PFSK-1 (cell line): ENCODE data around the gene FKBP14.

ENCODE experiments used
- FOXP2 ChIP-seq: optimal IDR thresholded peaks from 2 replicates; pipeline ENCODE3; 2011; ENCODE audit warnings: borderline replicate concordance, control low read depth, inconsistent platforms; ENCODE audit not compliant: insufficient read depth; ENCODE audit errors: extremely low read length, extremely low read depth
- POLR2AphosphoS5 ChIP-seq: IDR thresholded peaks from 2 replicates; pipeline ENCODE4 v1.6.1; 2012; ENCODE audit warnings: low read depth, mild to moderate bottlenecking, control low read depth, low read length, moderate library complexity
- REST ChIP-seq, 2 experiments: IDR thresholded peaks; 2 replicates each; pipeline versions ENCODE4 v1.6.1 to v1.8.0; 2011 to 2012; ENCODE audit warnings: low read depth in 2 of 2, low read length in 2 of 2, control low read depth in 1 of 2, inconsistent platforms in 1 of 2, mild to moderate bottlenecking in 1 of 2, moderate library complexity in 1 of 2; ENCODE audit not compliant: insufficient read depth in 1 of 2
- SIN3A ChIP-seq: IDR thresholded peaks from 2 replicates; pipeline ENCODE4 v1.6.1; 2012; ENCODE audit warnings: mild to moderate bottlenecking, low read length, moderate library complexity, borderline replicate concordance; ENCODE audit not compliant: insufficient read depth
- TAF1 ChIP-seq: IDR thresholded peaks from 2 replicates; pipeline ENCODE4 v1.6.1; 2012; ENCODE audit warnings: low read length, control low read depth, borderline replicate concordance; ENCODE audit not compliant: insufficient read depth

GRCh38 chr7:30066687-30067086, 40.2 kb upstream of the FKBP14 start:
- TF ChIP-seq POLR2AphosphoS5: no peak
- TF ChIP-seq TAF1: no peak
- TF ChIP-seq SIN3A: no peak
- no peak for TF ChIP-seq REST (IDR thresholded peaks at IDR 0.05; ENCODE audit: insufficient read depth in 1 of 2, low read depth in 2 of 2, low read length in 2 of 2)
- no peak for TF ChIP-seq FOXP2
